Small intestine (tissue), 7 donors: ENCODE data around the gene UBXN10. TPM values are rescaled to one million over a fixed set of nuclear protein-coding genes. Genes with fewer than 3 reads are reported as not detected.

Source experiments
- DNase-seq, 2 donors: peaks; one replicate each; pipeline versions ENCODE4 v3.0.0 to v3.0.0-alpha.2; 2013
- FAIRE-seq: peaks from 2 replicates; lab custom pipeline; 2012; peaks lifted over from hg19 to GRCh38; lab: Jason Lieb, UNC
- H3K27ac ChIP-seq, 3 donors: one replicate each; pipeline ENCODE4 v1.5.1; 2013; ENCODE audit warnings: low read length in 2 of 3, mild to moderate bottlenecking in 2 of 3, control low read depth in 1 of 3, inconsistent platforms in 1 of 3, low read depth in 1 of 3, moderate library complexity in 1 of 3
- H3K27me3 ChIP-seq, 3 donors: one replicate each; pipeline ENCODE4 v1.6.1; 2013; ENCODE audit warnings: low read length in 3 of 3, inconsistent platforms in 1 of 3; ENCODE audit not compliant: control insufficient read depth in 3 of 3, insufficient read depth in 3 of 3
- H3K36me3 ChIP-seq, 3 donors: one replicate each; pipeline ENCODE4 v1.6.1; 2013; ENCODE audit warnings: low read length in 3 of 3, inconsistent platforms in 1 of 3, low read depth in 1 of 3, mild to moderate bottlenecking in 1 of 3, moderate library complexity in 1 of 3; ENCODE audit not compliant: control insufficient read depth in 3 of 3, insufficient read depth in 2 of 3
- H3K4me1 ChIP-seq, 3 donors: one replicate each; pipeline ENCODE4 v1.6.1; 2013; ENCODE audit warnings: low read length in 2 of 3, inconsistent platforms in 1 of 3, low read depth in 1 of 3, mild to moderate bottlenecking in 1 of 3, moderate library complexity in 1 of 3; ENCODE audit not compliant: control insufficient read depth in 3 of 3, insufficient read depth in 2 of 3
- H3K4me3 ChIP-seq, 3 donors: one replicate each; pipeline ENCODE4 v1.5.1; 2013; ENCODE audit warnings: low read length in 3 of 3, control low read depth in 1 of 3, inconsistent platforms in 1 of 3, low read depth in 1 of 3, mild to moderate bottlenecking in 1 of 3, moderate library complexity in 1 of 3
- H3K9me3 ChIP-seq, 2 donors: one replicate each; pipeline ENCODE4 v1.6.1; 2013; ENCODE audit warnings: low read depth in 1 of 2, low read length in 1 of 2; ENCODE audit not compliant: control insufficient read depth in 2 of 2, insufficient read depth in 1 of 2
- WGBS, 3 donors: extraction: QIAGEN DNeasy Blood & Tissue Kit; methylation state at CpG; one replicate each; pipeline ENCODE4 v1.1.7; 2013; 5-methylcytosine and 5-hydroxymethylcytosine counted together
- polyA plus RNA-seq, 4 donors: library from polyadenylated mRNA; stranded (reverse) in 3 of 4; unstranded in 1 of 4; fragments of 200-250 nt in 3 of 4; fragments of 120-200 nt in 1 of 4; gene quantifications; one replicate each; pipeline versions ENCODE4 v1.2.1 to v1.2.3, GENCODE V29; 2013
- donor health status: healthy with polysubstance abuse.
- donor health status: control.
- donor health status: control.
- donor health status: Bipolar disorder and iron deficiency.
- donor health status: healthy.

Gene UBXN10
- polyA plus RNA-seq, 4 donors, result 0.22 to 1.6 (median 0.77) TPM

GRCh38 chr1:20149601-20150325 lies 36.1 kb upstream of the UBXN10 start:
- H3K27me3 ChIP-seq, result no peaks in the 10 kb centered on the region
- 81 to 86% (median 86%) methylated on average over 22 to 27 of the region's 27 CpGs for WGBS, 3 donors
- H3K4me1 ChIP-seq, result peaks cover 0 to 4% (median 0%) of the 10 kb centered on the region in 3 donors
- no peaks in the 10 kb centered on the region for H3K36me3 ChIP-seq
- peaks cover 0 to 2% of the 10 kb centered on the region in 2 donors for H3K9me3 ChIP-seq
- no peak for FAIRE-seq
- no peak for DNase-seq
- no peak overlapping the region for H3K4me3 ChIP-seq
- H3K27ac ChIP-seq, result no peak overlapping the region

GRCh38 chr1:20150326-20150705 lies 35.6 kb upstream of the UBXN10 start:
- Histone ChIP-seq H3K9me3 (peaks cover 0 to 2% of the 10 kb centered on the region in 2 donors), H3K27ac (no peak overlapping the region), H3K36me3 (no peaks in the 10 kb centered on the region), H3K4me3 (no peak overlapping the region), H3K27me3 (no peaks in the 10 kb centered on the region), H3K4me1 (peaks cover 0 to 4% (median 0%) of the 10 kb centered on the region in 3 donors)
- 73 to 89% (median 79%) methylated on average over 8 of the region's 8 CpGs for WGBS, 3 donors
- FAIRE-seq, result no peak
- DNase-seq, result no peak

- no peak for FAIRE-seq
- no peaks in the 10 kb centered on the region for H3K27me3 ChIP-seq
- WGBS, 3 donors, result 84 to 87% (median 84%) methylated on average over 6 of the region's 6 CpGs
- H3K27ac ChIP-seq, result no peak overlapping the region
- DNase-seq, result no peak
- peaks cover 0 to 3% of the 10 kb centered on the region in 2 donors for H3K9me3 ChIP-seq
- peaks cover 0 to 4% (median 0%) of the 10 kb centered on the region in 3 donors for H3K4me1 ChIP-seq
- H3K36me3 ChIP-seq, result no peaks in the 10 kb centered on the region
- no peak overlapping the region for H3K4me3 ChIP-seq
Observed at GRCh38 chr1:20150969-20151368, 34.9 kb upstream of the UBXN10 start.

GRCh38 chr1:20151906-20152598 lies 33.8 kb upstream of the UBXN10 start:
- Histone ChIP-seq H3K36me3 (no peaks in the 10 kb centered on the region), H3K4me1 (peaks cover 0 to 4% (median 0%) of the 10 kb centered on the region in 3 donors), H3K9me3 (peaks cover 0 to 10% of the 10 kb centered on the region in 2 donors), H3K27me3 (no peaks in the 10 kb centered on the region), H3K27ac (no peak overlapping the region), H3K4me3 (peak overlapping the region in 2 of 3 donors; percentile 11 to 37)
- FAIRE-seq (no peak), DNase-seq (peak; percentile 72 to 81)
- 5 to 8% (median 6%) methylated on average over 24 to 29 of the region's 29 CpGs for WGBS, 3 donors

GRCh38 chr1:20152599-20152930 lies 33.3 kb upstream of the UBXN10 start:
- no peak for DNase-seq
- FAIRE-seq, result no peak
- no peak overlapping the region for H3K4me3 ChIP-seq
- peaks cover 0 to 4% (median 0%) of the 10 kb centered on the region in 3 donors for H3K4me1 ChIP-seq
- H3K27me3 ChIP-seq, result no peaks in the 10 kb centered on the region
- peak overlapping the region in 1 of 3 donors; percentile 40 for H3K27ac ChIP-seq
- 49 to 64% (median 51%) methylated on average over 7 of the region's 7 CpGs for WGBS, 3 donors
- peaks cover 0 to 11% of the 10 kb centered on the region in 2 donors for H3K9me3 ChIP-seq
- no peaks in the 10 kb centered on the region for H3K36me3 ChIP-seq

GRCh38 chr1:20153000-20153418 lies 32.9 kb upstream of the UBXN10 start:
- no peak for FAIRE-seq
- DNase-seq, result no peak
- H3K36me3 ChIP-seq, result no peaks in the 10 kb centered on the region
- 65 to 94% (median 83%) methylated on average over 6 of the region's 6 CpGs for WGBS, 3 donors
- peak overlapping the region in 1 of 3 donors; percentile 40 for H3K27ac ChIP-seq
- peaks cover 0 to 15% of the 10 kb centered on the region in 2 donors for H3K9me3 ChIP-seq
- H3K4me3 ChIP-seq, result no peak overlapping the region
- peaks cover 0 to 4% (median 0%) of the 10 kb centered on the region in 3 donors for H3K4me1 ChIP-seq
- no peaks in the 10 kb centered on the region for H3K27me3 ChIP-seq

- Histone ChIP-seq H3K4me3 (peak overlapping the region in 1 of 3 donors; percentile 24), H3K4me1 (peaks cover 0 to 4% (median 0%) of the 10 kb centered on the region in 3 donors), H3K27ac (no peak overlapping the region), H3K36me3 (no peaks in the 10 kb centered on the region), H3K27me3 (no peaks in the 10 kb centered on the region), H3K9me3 (peaks cover 0 to 23% of the 10 kb centered on the region in 2 donors)
- WGBS, 3 donors, result 44 to 62% (median 46%) methylated on average over 18 of the region's 18 CpGs
- FAIRE-seq (no peak), DNase-seq (peak in 1 of 2 donors; percentile 75)
Observed at GRCh38 chr1:20154301-20154831, 31.5 kb upstream of the UBXN10 start.

- Histone ChIP-seq H3K4me1 (no peaks in the 10 kb centered on the region), H3K36me3 (no peaks in the 10 kb centered on the region), H3K4me3 (no peak overlapping the region), H3K9me3 (peaks cover 3 to 64% of the 10 kb centered on the region in 2 donors), H3K27ac (no peak overlapping the region), H3K27me3 (no peaks in the 10 kb centered on the region)
- no peak for FAIRE-seq
- WGBS, 3 donors, result 77 to 84% (median 83%) methylated on average over 7 of the region's 7 CpGs
- DNase-seq, result no peak
Observed at GRCh38 chr1:20158358-20159070, 27.4 kb upstream of the UBXN10 start.
